PC-9 (cell line): ENCODE data around the gene SDK1. TPM values are rescaled to one million over a fixed set of nuclear protein-coding genes. Genes with fewer than 3 reads are reported as not detected.

ENCODE experiments used
- BruUV-seq: library from RNA; stranded (reverse); fragments of 400-500 nt; replicated peaks from 2 replicates; lab custom pipeline; 2021; lab: Mats Ljungman, UMichigan
- CTCF ChIA-PET: fragments of 300-600 bp; sonication (Branson Sonifier 250); formaldehyde crosslinking; loops from one replicate; lab custom pipeline; 2022; ENCODE audit warnings: antibody characterized with exemption; lab: Charles Lee
- POLR2A ChIA-PET: fragments of 300-600 bp; sonication (Branson Sonifier 250); formaldehyde crosslinking; loops from one replicate; lab custom pipeline; 2022; ENCODE audit warnings: antibody characterized with exemption; ENCODE audit not compliant: unreplicated experiment; lab: Charles Lee
- DNase-seq, 2 experiments: peaks; one replicate each; pipeline versions ENCODE4 v3.0.0 to v3.0.0-alpha.2; 2015 to 2022; ENCODE audit warnings: mixed read lengths in 1 of 2
- H2AFZ ChIP-seq: fragments of 200-600 bp; sonication (generic); 2 replicates; pipeline ENCODE4 v1.8.1; 2017; ENCODE audit warnings: antibody characterized with exemption
- H3F3A ChIP-seq: fragments of 200-600 bp; sonication (generic); 2 replicates; pipeline ENCODE4 v1.8.1; 2017; ENCODE audit warnings: antibody characterized with exemption, mild to moderate bottlenecking, low read depth; ENCODE audit not compliant: insufficient read depth
- H3K27ac ChIP-seq: fragments of 200-600 bp; sonication (generic); 2 replicates; pipeline ENCODE4 v1.6.1; 2016; ENCODE audit warnings: mixed run types
- H3K27me3 ChIP-seq: fragments of 200-600 bp; sonication (generic); 2 replicates; pipeline ENCODE4 v1.6.1; 2016; ENCODE audit warnings: low read depth, mixed run types; ENCODE audit not compliant: insufficient read depth
- H3K36me3 ChIP-seq: fragments of 200-600 bp; sonication (generic); 2 replicates; pipeline ENCODE4 v1.6.1; 2016; ENCODE audit warnings: low read depth, mixed run types
- H3K4me1 ChIP-seq: fragments of 200-600 bp; sonication (generic); replicated peaks from 2 replicates; pipeline ENCODE4 v1.6.1; 2016; ENCODE audit warnings: mixed run types; ENCODE audit not compliant: insufficient read depth
- H3K4me2 ChIP-seq: fragments of 200-600 bp; sonication (generic); 2 replicates; pipeline ENCODE4 v1.6.1; 2017; ENCODE audit warnings: mixed run types
- H3K4me3 ChIP-seq: fragments of 200-600 bp; sonication (generic); 2 replicates; pipeline ENCODE4 v1.6.1; 2016; ENCODE audit warnings: mixed run types
- H3K79me2 ChIP-seq: fragments of 200-600 bp; sonication (generic); 2 replicates; pipeline ENCODE4 v1.6.1; 2017; ENCODE audit warnings: low read depth, mixed run types
- H3K9me2 ChIP-seq: fragments of 200-600 bp; sonication (generic); 2 replicates; pipeline ENCODE4 v1.8.1; 2017; ENCODE audit warnings: mild to moderate bottlenecking; ENCODE audit not compliant: insufficient read depth
- H3K9me3 ChIP-seq: fragments of 200-600 bp; sonication (generic); 2 replicates; pipeline ENCODE4 v1.8.1; 2016; ENCODE audit warnings: low read depth; ENCODE audit not compliant: insufficient read depth
- H4K20me1 ChIP-seq: fragments of 200-600 bp; sonication (generic); 2 replicates; pipeline ENCODE4 v1.8.1; 2017; ENCODE audit not compliant: insufficient read depth
- CTCF ChIP-seq: fragments of 200-600 bp; sonication (generic); conservative IDR thresholded peaks from 2 replicates; pipeline ENCODE4 v1.6.1; 2017; ENCODE audit warnings: mixed run types, antibody characterized with exemption, mild to moderate bottlenecking, moderate library complexity
- EZH2 ChIP-seq: fragments of 200-600 bp; sonication (generic); IDR thresholded peaks from 2 replicates; pipeline ENCODE4 v1.8.0; 2017; ENCODE audit warnings: antibody characterized with exemption, low read depth
- intact Hi-C: fragments of 100-400 bp; cut with micrococcal nuclease; formaldehyde crosslinking; loops from one replicate; pipeline ENCODE4 v1.10.0; 2022; ENCODE audit not compliant: unreplicated experiment
- total RNA-seq: library from RNA; stranded (reverse); gene quantifications from 2 replicates; pipeline ENCODE4 v1.2.3, GENCODE V29; 2021

The SDK1 gene
- total RNA-seq, 1 experiment from 2014 or later, result not detected

- intact Hi-C loops, result no loop called here
- Histone ChIP-seq H3K27me3 (peaks cover 79% of the 10 kb centered on the region), H3K4me3 (no peak overlapping the region), H3K9me3 (no peaks in the 10 kb centered on the region), H3K9me2 (no peaks in the 10 kb centered on the region), H3K4me1 (no peaks in the 10 kb centered on the region), H3K36me3 (no peaks in the 10 kb centered on the region), H3K4me2 (no peak overlapping the region), H4K20me1 (0 out of 2 replicates have a peak, but pooled peaks cover 6% of the 10 kb centered on the region), H3K27ac (no peak overlapping the region), H3K79me2 (no peaks in the 10 kb centered on the region), H3F3A (no peaks in the 10 kb centered on the region), H2AFZ (no peak overlapping the region)
- no TSS peak for BruUV-seq
- DNase-seq, result no peak
- ChIA-PET CTCF (interaction anchor here (0.7 kb wide), 1 partner anchor 1178 kb away, joined by 8 read pairs; no protein-coding TSS in a partner anchor), POLR2A (no interaction called here)
- no peak for TF ChIP-seq EZH2
- TF ChIP-seq CTCF, result no peak
These were observed 897.2 kb downstream of the SDK1 start for GRCh38 chr7:4198301-4198700.

- H3K4me3 ChIP-seq, result no peak overlapping the region
- peaks cover 96% of the 10 kb centered on the region for H3K27me3 ChIP-seq
- no peaks in the 10 kb centered on the region for H3F3A ChIP-seq
- no peak for DNase-seq
- no peaks in the 10 kb centered on the region for H3K36me3 ChIP-seq
- intact Hi-C loops, result no loop called here
- H3K9me3 ChIP-seq, result no peaks in the 10 kb centered on the region
- ChIA-PET POLR2A (no interaction called here), CTCF (no interaction called here)
- H2AFZ ChIP-seq, result no peak overlapping the region
- H3K79me2 ChIP-seq, result no peaks in the 10 kb centered on the region
- 0 out of 2 replicates have a peak, but pooled peaks cover 6% of the 10 kb centered on the region for H4K20me1 ChIP-seq
- H3K4me1 ChIP-seq, result no peaks in the 10 kb centered on the region
- no peak overlapping the region for H3K27ac ChIP-seq
- H3K9me2 ChIP-seq, result no peaks in the 10 kb centered on the region
- H3K4me2 ChIP-seq, result no peak overlapping the region
- BruUV-seq, result no TSS peak
- TF ChIP-seq CTCF, result no peak
- TF ChIP-seq EZH2, result no peak
These were observed 899.6 kb downstream of the SDK1 start for GRCh38 chr7:4200546-4201094.

GRCh38 chr7:4201566-4201965 is 900.5 kb downstream of the SDK1 start:
- Histone ChIP-seq H3K4me3 (no peak overlapping the region), H3K27ac (no peak overlapping the region), H3F3A (no peaks in the 10 kb centered on the region), H3K79me2 (no peaks in the 10 kb centered on the region), H3K27me3 (peaks cover 96% of the 10 kb centered on the region), H3K9me2 (no peaks in the 10 kb centered on the region), H3K9me3 (no peaks in the 10 kb centered on the region), H2AFZ (no peak overlapping the region), H3K4me2 (no peak overlapping the region), H4K20me1 (0 out of 2 replicates have a peak, but pooled peaks cover 6% of the 10 kb centered on the region), H3K4me1 (no peaks in the 10 kb centered on the region), H3K36me3 (no peaks in the 10 kb centered on the region)
- ChIA-PET CTCF (no interaction called here), POLR2A (no interaction called here)
- intact Hi-C loops, result no loop called here
- no TSS peak for BruUV-seq
- no peak for TF ChIP-seq EZH2
- no peak for TF ChIP-seq CTCF
- DNase-seq, result no peak
